HTERT RPE-1 (cell line): ENCODE data around the gene COX4I1.

Source experiments
- in situ Hi-C: fragments of 300-500 bp; cut with MboI; formaldehyde crosslinking; loops from 4 replicates; pipeline ENCODE4 v1.14.3; 2020; ENCODE audit warnings: low sequenced_read_pairs

COX4I1 gene

DNA sequence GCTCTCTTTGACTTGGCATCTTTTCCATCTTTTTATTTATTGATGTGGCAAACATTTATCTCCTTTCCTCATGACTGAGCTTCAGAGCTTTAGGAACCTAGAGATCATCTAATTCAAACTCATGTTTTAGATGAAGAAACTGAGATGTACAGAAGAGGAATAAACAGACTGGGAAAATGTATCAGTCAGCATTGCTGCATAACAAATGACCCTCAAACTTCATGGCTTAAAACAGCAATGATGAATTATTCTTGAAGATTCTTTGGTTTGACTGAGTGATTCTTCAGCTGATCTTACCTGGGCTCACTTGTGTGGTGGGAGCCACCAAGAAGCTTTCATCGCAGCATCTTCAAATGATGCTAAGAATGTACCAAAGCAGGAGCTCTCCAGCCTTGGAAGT is 55.4 kb downstream of the COX4I1 start:
- in situ Hi-C loops, result no loop called here

- in situ Hi-C loops, result no loop called here
Measured at GRCh38 chr16:85856079-85856478, 56.6 kb downstream of the COX4I1 start.

DNA sequence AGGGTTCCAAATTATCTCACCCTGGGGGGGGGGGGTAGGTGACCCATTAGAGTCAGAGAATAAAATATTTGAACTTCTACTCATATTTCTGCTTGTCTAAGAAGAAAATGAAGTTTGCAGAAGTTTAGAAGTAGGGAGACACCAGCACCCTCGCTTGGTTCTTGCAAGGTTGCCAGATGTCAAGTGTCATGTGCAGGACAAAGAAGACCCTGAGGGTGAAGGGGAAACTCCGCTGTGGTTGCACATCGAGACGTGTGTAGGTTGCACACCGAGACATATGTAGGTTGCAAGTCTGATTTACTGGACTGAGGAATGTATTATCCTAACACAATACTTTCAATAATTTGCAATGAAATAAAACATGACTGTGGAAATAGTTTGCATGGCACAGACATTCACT is 57.1 kb downstream of the COX4I1 start:
- in situ Hi-C loops, result no loop called here
